Activated CD4-positive, alpha-beta T cell treated with anti-CD3 and anti-CD28 coated beads for 1 hour (primary cell): ENCODE data around the gene CES4A.
"Not testable (repeated sequence)": the region's sequence is repeated elsewhere in the genome, so short reads cannot be mapped to it uniquely, and the experiment has no call there.

Experiments used
- DNase-seq: peaks from one replicate; pipeline ENCODE4 v3.0.0-alpha.2; 2020

Gene CES4A

DNA sequence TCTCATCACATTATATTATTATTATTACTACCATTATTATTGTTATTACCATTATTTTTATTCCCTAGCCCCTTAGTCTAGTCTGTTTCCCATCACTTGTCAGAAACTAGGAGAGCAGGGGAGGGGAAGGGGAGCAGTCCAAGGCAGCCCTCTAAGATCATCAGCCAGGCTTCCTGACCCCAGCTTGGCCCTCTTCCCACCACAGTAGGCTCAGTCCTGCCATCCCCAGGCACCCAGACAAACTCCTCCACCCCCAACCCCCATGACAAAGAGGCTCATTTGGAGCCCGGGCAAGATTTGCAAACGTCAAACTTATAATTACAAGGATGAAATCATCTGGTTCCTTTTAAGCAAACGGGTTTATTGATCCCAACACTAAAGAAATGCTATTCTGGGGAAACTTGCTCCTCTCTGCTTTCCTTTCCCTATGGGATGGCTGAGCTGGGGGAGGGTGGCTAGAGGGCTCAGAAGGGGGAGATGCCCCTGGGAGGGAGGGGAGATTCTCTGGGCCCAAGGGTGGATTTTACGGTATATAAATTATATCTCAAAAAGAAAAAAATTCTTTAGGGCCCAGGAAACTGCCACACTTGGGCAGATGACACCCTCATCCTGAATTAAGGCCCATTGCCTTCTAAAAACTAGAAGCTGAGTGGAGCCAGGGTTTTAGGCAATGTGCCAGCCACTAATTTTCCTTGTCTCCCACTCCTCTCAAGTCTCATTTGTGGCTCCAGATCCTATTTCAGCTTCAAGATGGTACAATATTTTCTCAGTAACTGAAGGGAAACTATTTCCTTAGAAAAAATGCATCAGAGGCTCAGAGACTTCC, 36.2 kb downstream of the CES4A start:
- DNase-seq, result no peak

GRCh38 chr16:67025210-67025550, 36.8 kb downstream of the CES4A start:
- DNase-seq, result no peak

DNA sequence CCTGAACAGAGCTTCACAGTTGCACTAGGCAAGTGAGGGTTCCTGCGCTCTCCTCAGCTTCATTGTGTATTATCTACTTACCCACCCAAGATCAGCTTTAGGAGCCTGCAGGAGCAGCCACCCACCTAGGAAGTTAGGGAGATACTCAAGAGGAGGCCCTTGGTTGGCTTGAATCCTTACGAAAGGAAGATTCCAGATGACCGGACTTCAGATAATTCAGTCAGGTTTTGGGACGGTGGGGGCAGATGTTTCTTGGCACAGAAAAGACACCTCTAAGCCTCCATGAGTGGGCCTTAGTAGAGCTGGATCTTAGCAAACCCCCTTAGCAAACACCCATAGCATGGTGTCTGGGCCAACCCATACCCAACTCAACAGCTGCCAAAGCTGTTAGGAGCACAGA, 38.2 kb downstream of the CES4A start:
- DNase-seq, result no peak

GRCh38 chr16:67027046-67027445, 38.7 kb downstream of the CES4A start:
- no peak for DNase-seq

- DNase-seq, result no peak
These were observed 39.8 kb downstream of the CES4A start for GRCh38 chr16:67028167-67028695.

- DNase-seq, result peak; percentile 92
These were observed 40.4 kb downstream of the CES4A start, which contains the start of gene CBFB for GRCh38 chr16:67028696-67029253. TSS of gene CBFB (plus strand) at chr16:67029149. CDS start at chr16:67029408, 259 bp downstream.

- DNase-seq, result peak; percentile 32
These were observed 41.1 kb downstream of the CES4A start for GRCh38 chr16:67029254-67030096.

- DNase-seq, result no peak
These were observed 42.0 kb downstream of the CES4A start for GRCh38 chr16:67030221-67030962.

DNA sequence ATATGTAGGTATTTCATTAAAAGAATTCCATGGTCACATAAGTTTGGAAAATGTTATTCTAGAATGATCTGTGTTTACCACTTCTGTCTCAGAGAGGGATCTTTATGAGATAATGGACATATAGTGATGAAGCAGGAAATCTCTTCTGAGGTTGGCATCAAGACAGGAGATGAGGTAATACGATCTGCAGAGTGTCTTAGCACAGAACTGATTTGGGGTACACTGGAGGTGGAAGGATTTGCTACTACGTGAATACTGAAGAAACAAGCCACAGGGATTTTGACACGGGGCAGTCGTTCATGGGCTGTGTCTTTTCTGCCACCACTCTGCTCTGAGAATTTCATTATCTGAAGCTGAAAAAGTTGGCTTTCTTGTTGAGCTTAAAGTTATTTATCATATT, 46.1 kb downstream of the CES4A start:
- DNase-seq, result no peak

DNA sequence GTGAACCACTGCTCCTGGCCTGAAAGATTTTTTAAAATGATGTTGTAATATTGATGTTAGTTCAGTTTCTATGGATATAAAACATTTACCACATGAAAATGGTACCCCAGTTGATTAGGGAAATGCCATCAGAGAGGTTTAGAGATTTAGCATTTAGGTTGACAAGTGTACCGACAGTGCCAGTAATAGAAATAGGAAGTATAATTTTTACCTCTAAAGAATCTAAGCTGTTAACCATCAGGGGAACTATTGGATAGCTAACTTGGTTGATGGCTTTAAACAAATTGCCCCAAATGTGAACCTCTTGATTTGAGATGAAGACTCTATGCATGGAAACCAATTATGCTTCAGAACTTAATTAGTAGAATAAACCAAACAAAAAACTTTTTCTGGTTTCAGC, 47.0 kb downstream of the CES4A start:
- DNase-seq, result no peak

DNA sequence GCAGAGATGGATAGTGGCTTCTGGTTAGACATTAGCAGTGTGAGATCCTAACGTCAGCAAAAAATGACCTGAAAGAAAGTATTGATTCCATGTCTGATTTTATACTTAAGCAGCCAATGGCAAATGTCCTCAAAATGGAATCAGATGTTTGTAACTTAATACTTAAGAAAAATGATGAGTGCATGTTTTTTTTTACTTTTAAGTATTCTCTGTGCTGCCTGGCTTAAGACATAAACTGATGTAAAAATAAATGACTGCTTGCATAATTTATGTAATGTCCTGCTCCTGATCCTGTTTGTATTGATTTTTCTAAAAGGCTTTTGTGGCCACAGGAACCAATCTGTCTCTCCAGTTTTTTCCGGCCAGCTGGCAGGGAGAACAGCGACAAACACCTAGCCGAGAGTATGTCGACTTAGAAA, 47.9 kb downstream of the CES4A start:
- DNase-seq, result no peak

DNA sequence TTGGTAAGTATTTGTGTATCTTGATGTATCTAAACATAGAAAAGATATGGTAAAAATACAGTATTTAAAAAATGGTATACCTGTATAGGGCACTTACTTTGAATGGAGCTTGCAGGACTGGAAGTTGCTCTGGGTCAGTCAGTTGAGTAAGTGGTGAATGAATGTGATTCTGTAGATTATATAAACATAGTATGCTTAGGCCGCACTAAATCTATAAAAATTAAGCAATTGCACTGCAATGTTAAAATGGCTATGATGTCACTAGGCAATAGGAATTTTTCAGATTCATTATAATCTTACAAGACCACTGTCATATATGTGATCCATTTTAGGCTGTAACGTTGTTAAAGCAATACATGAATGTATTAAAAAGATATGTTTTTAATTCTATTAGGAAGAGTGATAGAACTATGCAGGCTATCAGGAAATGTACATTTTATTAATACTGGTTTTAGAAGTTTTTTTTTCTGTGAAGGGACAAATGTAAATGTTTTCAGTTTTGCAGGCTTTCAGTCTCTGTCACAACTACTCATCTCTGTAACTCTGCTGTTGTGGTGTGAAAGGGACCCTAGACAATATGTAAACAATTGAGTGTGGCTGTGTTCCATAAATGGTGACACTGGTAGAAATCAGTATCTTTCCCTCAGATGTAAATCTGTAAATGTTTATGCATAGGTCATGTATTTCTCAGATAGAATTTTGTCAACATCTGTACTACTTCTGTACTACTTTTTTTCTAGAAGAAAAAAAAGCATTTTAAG, 51.1 kb downstream of the CES4A start:
- no peak for DNase-seq

DNA sequence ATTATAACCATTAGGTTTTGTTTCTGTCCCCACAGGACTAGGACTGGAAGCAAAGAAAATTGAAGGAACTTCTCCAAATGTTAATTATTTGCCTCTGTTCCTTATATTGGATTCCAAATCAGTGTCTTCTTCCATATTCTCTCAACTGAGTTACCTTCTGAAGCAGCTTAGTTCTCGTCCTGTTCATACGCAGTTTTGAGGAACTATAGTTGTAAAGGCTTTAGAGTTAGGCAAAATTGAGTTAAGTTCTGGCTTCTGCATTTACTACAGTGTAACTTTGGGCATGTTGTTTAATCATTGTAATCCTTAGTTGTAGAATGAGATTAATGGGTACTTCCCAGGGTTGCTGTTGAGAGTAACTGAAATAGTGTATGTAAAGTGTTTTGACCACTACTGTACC, 51.8 kb downstream of the CES4A start:
- no peak for DNase-seq

DNA sequence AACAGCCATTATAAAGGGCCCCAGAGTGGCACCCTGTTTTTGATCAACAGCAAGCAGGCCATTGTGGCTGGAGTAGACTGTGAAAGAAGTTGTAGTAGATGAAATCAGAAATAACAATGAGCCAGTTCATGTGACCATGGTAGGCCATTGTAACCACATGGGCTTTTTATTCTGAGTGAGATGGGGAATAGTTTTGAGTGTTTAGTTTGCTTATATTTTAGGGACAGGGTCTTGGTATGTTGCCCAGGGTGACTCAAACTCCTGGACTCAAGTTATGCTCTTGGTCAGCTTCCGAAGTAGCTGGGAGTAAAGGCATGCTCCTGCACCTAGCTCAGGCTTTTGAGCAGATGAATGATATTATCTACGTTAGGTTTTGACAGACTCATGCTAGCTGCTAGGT, 52.5 kb downstream of the CES4A start:
- no peak for DNase-seq

DNA sequence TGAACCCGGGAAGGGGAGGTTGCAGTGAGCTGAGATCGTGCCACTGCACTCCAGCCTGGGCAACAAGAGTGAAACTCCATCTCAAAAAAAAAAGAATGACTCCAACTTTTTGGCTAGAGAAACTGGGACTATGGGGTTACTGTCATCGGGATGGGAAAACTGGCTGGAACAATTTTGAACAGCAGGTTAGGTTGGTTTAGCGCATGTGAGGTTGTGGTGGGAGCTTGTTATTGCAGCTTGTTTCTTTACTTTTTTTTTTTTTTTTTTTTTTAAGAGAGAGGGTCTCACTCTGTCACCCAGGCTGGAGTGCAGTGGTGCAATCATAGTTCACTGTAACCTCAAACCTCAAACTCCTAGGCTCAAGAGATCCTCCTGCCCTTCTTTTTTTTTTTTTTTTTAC, 53.1 kb downstream of the CES4A start:
- DNase-seq, result not testable (repeated sequence)

GRCh38 chr16:67043420-67043819, 55.0 kb downstream of the CES4A start:
- no peak for DNase-seq

DNA sequence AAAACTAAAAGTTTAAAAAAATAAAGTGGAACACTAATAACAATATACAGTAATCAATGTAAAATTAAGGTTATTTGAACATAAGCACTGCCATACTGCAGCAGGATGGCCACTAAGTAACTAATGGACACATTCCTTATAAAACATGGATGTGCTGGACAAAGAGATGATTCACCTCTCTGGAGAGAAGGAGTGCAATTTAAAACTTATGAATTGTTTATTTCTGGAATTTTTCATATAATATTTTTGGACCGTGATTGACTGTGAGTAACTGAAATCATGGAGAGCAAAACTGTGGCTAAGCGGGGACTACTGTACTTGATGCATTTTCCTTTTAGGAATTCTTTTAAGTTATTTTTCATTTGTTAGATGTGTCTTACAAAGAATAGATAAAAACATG, 62.4 kb downstream of the CES4A start:
- DNase-seq, result no peak

DNA sequence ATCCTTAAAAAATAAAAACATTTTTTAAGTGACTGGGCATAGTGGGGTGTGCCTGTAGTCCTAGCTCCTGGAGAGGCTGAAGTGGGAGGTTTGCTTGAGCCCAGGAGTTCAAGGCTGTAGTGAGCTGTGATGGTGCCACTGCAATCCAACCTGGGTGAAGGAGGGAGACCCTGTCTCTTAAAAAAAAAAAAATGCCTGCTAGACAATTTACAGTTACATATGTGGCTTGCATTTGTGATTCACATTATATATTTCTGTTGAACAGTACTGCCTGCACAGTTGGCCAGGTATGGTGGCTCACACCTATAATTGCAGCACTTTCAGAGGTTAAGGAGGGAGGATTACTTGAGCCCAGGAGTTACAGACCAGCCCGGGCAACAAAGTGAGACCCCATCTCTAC, 64.0 kb downstream of the CES4A start:
- no peak for DNase-seq

GRCh38 chr16:67053767-67054334, 65.5 kb downstream of the CES4A start:
- no peak for DNase-seq

- DNase-seq, result no peak
These were observed 66.5 kb downstream of the CES4A start for GRCh38 chr16:67054901-67055300.

- DNase-seq, result no peak
These were observed 67.5 kb downstream of the CES4A start for GRCh38 chr16:67055712-67056487.
